HuH-7 (cell line): Measurements from ENCODE around the gene PDHX.
"Not testable (repeated sequence)": the region's sequence is repeated elsewhere in the genome, so short reads cannot be mapped to it uniquely, and the experiment has no call there.

Experiments
- DNase-seq: peaks from one replicate; pipeline ENCODE4 v3.0.0; 2011; ENCODE audit warnings: low spot score

PDHX gene

GRCh38 chr11:34911676-34912075 is 4.7 kb upstream of the PDHX start:
- DNase-seq, result no peak

- DNase-seq, result not testable (repeated sequence)
These were observed 2.9 kb upstream of the PDHX start for GRCh38 chr11:34913556-34913955.

- peak; percentile 12 for DNase-seq
These were observed 1.0 kb upstream of the PDHX start for GRCh38 chr11:34915136-34916014.

GRCh38 chr11:34916843-34917770 is 689 bp downstream of the PDHX start:
- no peak for DNase-seq

GRCh38 chr11:34921156-34921555 is 4.7 kb downstream of the PDHX start:
- DNase-seq, result no peak

- DNase-seq, result no peak
These were observed 8.3 kb downstream of the PDHX start for GRCh38 chr11:34924714-34925113.

GRCh38 chr11:34926101-34926830 is 9.8 kb downstream of the PDHX start:
- DNase-seq, result no peak

GRCh38 chr11:34926831-34927132 is 10.4 kb downstream of the PDHX start:
- no peak for DNase-seq

- DNase-seq, result no peak
These were observed 12.0 kb downstream of the PDHX start for GRCh38 chr11:34928268-34928959.

GRCh38 chr11:34928960-34929680 is 12.7 kb downstream of the PDHX start:
- DNase-seq, result no peak

- DNase-seq, result peak; percentile 45
These were observed 13.7 kb downstream of the PDHX start for GRCh38 chr11:34929794-34930763.

GRCh38 chr11:34936945-34937629 is 20.7 kb downstream of the PDHX start:
- no peak for DNase-seq

GRCh38 chr11:34938611-34939010 is 22.2 kb downstream of the PDHX start:
- no peak for DNase-seq

GRCh38 chr11:34940026-34940677 is 23.7 kb downstream of the PDHX start:
- no peak for DNase-seq

GRCh38 chr11:34941688-34942087 is 25.3 kb downstream of the PDHX start:
- no peak for DNase-seq

GRCh38 chr11:34944692-34945091 is 28.3 kb downstream of the PDHX start:
- no peak for DNase-seq

GRCh38 chr11:34948696-34949095 is 32.3 kb downstream of the PDHX start:
- no peak for DNase-seq

- no peak for DNase-seq
These were observed 37.5 kb downstream of the PDHX start for GRCh38 chr11:34953955-34954354.

- DNase-seq, result no peak
These were observed 40.8 kb downstream of the PDHX start for GRCh38 chr11:34957206-34957605.
